ENCODE measurements around the gene SLC38A6. TPM values are rescaled to one million over a fixed set of nuclear protein-coding genes. Genes with fewer than 3 reads are reported as not detected.

SLC38A6 gene
- total and polyA plus RNA-seq, 3 experiments from 2014 or later: 4.1 to 7.4 (median 5.8) TPM

- H3K27me3 ChIP-seq (ENCODE audit: insufficient read depth, low read length, poor library complexity, severe bottlenecking): no peaks in the 10 kb centered on the region
- Mint-ChIP-seq H3K9me3 (no peaks in the 10 kb centered on the region), H3K27me3 (no peaks in the 10 kb centered on the region), H3K4me3 (no peak overlapping the region), H3K36me3 (peaks cover 0 to 16% (median 8%) of the 10 kb centered on the region in 3 donors), H3K4me1 (no peaks in the 10 kb centered on the region), H3K27ac (no peak overlapping the region)
- POLR2A ChIA-PET: no interaction called here
- CTCF ChIA-PET: no interaction called here
- H3K27ac ChIP-seq (ENCODE audit: low read depth, low read length): no peak overlapping the region
- H3K4me3 ChIP-seq (ENCODE audit: low read length): no peak overlapping the region
- no peaks in the 10 kb centered on the region for H3K9me3 ChIP-seq (ENCODE audit: low read length)
- H3K36me3 ChIP-seq (ENCODE audit: insufficient read depth, low read length): no peaks in the 10 kb centered on the region
- no peaks in the 10 kb centered on the region for H3K4me1 ChIP-seq (ENCODE audit: insufficient read depth, low read length)
- DNase-seq: no peak
Observed at GRCh38 chr14:60968671-60969070, 12.4 kb upstream of the SLC38A6 start.

- Mint-ChIP-seq H3K36me3 (peaks cover 0 to 22% (median 8%) of the 10 kb centered on the region in 3 donors), H3K4me1 (peaks cover 0 to 2% (median 1%) of the 10 kb centered on the region in 3 donors), H3K27me3 (no peaks in the 10 kb centered on the region), H3K9me3 (no peaks in the 10 kb centered on the region), H3K4me3 (no peak overlapping the region), H3K27ac (no peak overlapping the region)
- POLR2A ChIA-PET: no interaction called here
- H3K36me3 ChIP-seq (ENCODE audit: insufficient read depth, low read length): no peaks in the 10 kb centered on the region
- DNase-seq: no peak
- no peak overlapping the region for H3K4me3 ChIP-seq (ENCODE audit: low read length)
- CTCF ChIA-PET: no interaction called here
- H3K27ac ChIP-seq (ENCODE audit: low read depth, low read length): no peak overlapping the region
- no peaks in the 10 kb centered on the region for H3K9me3 ChIP-seq (ENCODE audit: low read length)
- no peaks in the 10 kb centered on the region for H3K27me3 ChIP-seq (ENCODE audit: insufficient read depth, low read length, poor library complexity, severe bottlenecking)
- H3K4me1 ChIP-seq (ENCODE audit: insufficient read depth, low read length): no peaks in the 10 kb centered on the region
Observed at GRCh38 chr14:60970146-60970545, 10.9 kb upstream of the SLC38A6 start.

GRCh38 chr14:60971271-60971670 is 9.8 kb upstream of the SLC38A6 start:
- no peak overlapping the region for H3K4me3 Mint-ChIP-seq
- DNase-seq: no peak
- no peaks in the 10 kb centered on the region for H3K4me1 ChIP-seq (ENCODE audit: insufficient read depth, low read length)
- peaks cover 0 to 25% (median 8%) of the 10 kb centered on the region in 3 donors for H3K36me3 Mint-ChIP-seq
- no peaks in the 10 kb centered on the region for H3K27me3 ChIP-seq (ENCODE audit: insufficient read depth, low read length, poor library complexity, severe bottlenecking)
- H3K4me1 Mint-ChIP-seq: peaks cover 2 to 13% (median 6%) of the 10 kb centered on the region in 3 donors
- H3K36me3 ChIP-seq (ENCODE audit: insufficient read depth, low read length): no peaks in the 10 kb centered on the region
- ChIA-PET POLR2A (no interaction called here), CTCF (interaction anchor here (0.6 kb wide), 1 partner anchor 307 kb away, joined by 3 read pairs; no protein-coding TSS in a partner anchor)
- H3K9me3 ChIP-seq (ENCODE audit: low read length): no peaks in the 10 kb centered on the region
- no peaks in the 10 kb centered on the region for H3K27me3 Mint-ChIP-seq
- H3K27ac ChIP-seq (ENCODE audit: low read depth, low read length): no peak overlapping the region
- H3K9me3 Mint-ChIP-seq: no peaks in the 10 kb centered on the region
- peak overlapping the region in 1 of 8 donors; percentile 33 for H3K27ac Mint-ChIP-seq
- no peak overlapping the region for H3K4me3 ChIP-seq (ENCODE audit: low read length)

GRCh38 chr14:60972295-60972694 is 8.8 kb upstream of the SLC38A6 start:
- ChIA-PET POLR2A (no interaction called here), CTCF (no interaction called here)

GRCh38 chr14:60973070-60973469 is 8.0 kb upstream of the SLC38A6 start:
- H3K36me3 ChIP-seq (ENCODE audit: insufficient read depth, low read length): no peaks in the 10 kb centered on the region
- Mint-ChIP-seq H3K9me3 (no peaks in the 10 kb centered on the region), H3K27me3 (no peaks in the 10 kb centered on the region), H3K4me3 (no peak overlapping the region), H3K36me3 (peaks cover 0 to 25% (median 12%) of the 10 kb centered on the region in 3 donors), H3K27ac (peak overlapping the region in 1 of 8 donors; percentile 27), H3K4me1 (peaks cover 2 to 25% (median 20%) of the 10 kb centered on the region in 3 donors)
- no peak overlapping the region for H3K27ac ChIP-seq (ENCODE audit: low read depth, low read length)
- ChIA-PET CTCF (no interaction called here), POLR2A (no interaction called here)
- no peak overlapping the region for H3K4me3 ChIP-seq (ENCODE audit: low read length)
- no peak for DNase-seq
- no peaks in the 10 kb centered on the region for H3K27me3 ChIP-seq (ENCODE audit: insufficient read depth, low read length, poor library complexity, severe bottlenecking)
- no peaks in the 10 kb centered on the region for H3K4me1 ChIP-seq (ENCODE audit: insufficient read depth, low read length)
- no peaks in the 10 kb centered on the region for H3K9me3 ChIP-seq (ENCODE audit: low read length)

More at GRCh38 chr14:60972295-60972694, 8.8 kb upstream of the SLC38A6 start:
- Mint-ChIP-seq H3K27ac (peak overlapping the region in 1 of 8 donors; percentile 33), H3K4me1 (peaks cover 2 to 19% (median 13%) of the 10 kb centered on the region in 3 donors), H3K9me3 (no peaks in the 10 kb centered on the region), H3K27me3 (no peaks in the 10 kb centered on the region), H3K36me3 (peaks cover 0 to 25% (median 12%) of the 10 kb centered on the region in 3 donors), H3K4me3 (no peak overlapping the region)
- Histone ChIP-seq H3K4me1 (ENCODE audit: insufficient read depth, low read length) (no peaks in the 10 kb centered on the region), H3K4me3 (ENCODE audit: low read length) (no peak overlapping the region), H3K36me3 (ENCODE audit: insufficient read depth, low read length) (no peaks in the 10 kb centered on the region), H3K27me3 (ENCODE audit: insufficient read depth, low read length, poor library complexity, severe bottlenecking) (no peaks in the 10 kb centered on the region), H3K27ac (ENCODE audit: low read depth, low read length) (no peak overlapping the region), H3K9me3 (ENCODE audit: low read length) (no peaks in the 10 kb centered on the region)
- no peak for DNase-seq

- Mint-ChIP-seq H3K9me3 (no peaks in the 10 kb centered on the region), H3K4me3 (no peak overlapping the region), H3K36me3 (peaks cover 0 to 25% (median 12%) of the 10 kb centered on the region in 3 donors), H3K4me1 (peaks cover 10 to 33% (median 30%) of the 10 kb centered on the region in 3 donors), H3K27me3 (no peaks in the 10 kb centered on the region), H3K27ac (peak overlapping the region in 1 of 8 donors; percentile 44)
- Histone ChIP-seq H3K4me1 (ENCODE audit: insufficient read depth, low read length) (no peaks in the 10 kb centered on the region), H3K27ac (ENCODE audit: low read depth, low read length) (no peak overlapping the region), H3K9me3 (ENCODE audit: low read length) (no peaks in the 10 kb centered on the region), H3K36me3 (ENCODE audit: insufficient read depth, low read length) (no peaks in the 10 kb centered on the region), H3K4me3 (ENCODE audit: low read length) (no peak overlapping the region), H3K27me3 (ENCODE audit: insufficient read depth, low read length, poor library complexity, severe bottlenecking) (no peaks in the 10 kb centered on the region)
- ChIA-PET POLR2A (no interaction called here), CTCF (no interaction called here)
- no peak for DNase-seq
Observed at GRCh38 chr14:60974090-60974651, 6.9 kb upstream of the SLC38A6 start.

- no peaks in the 10 kb centered on the region for H3K27me3 Mint-ChIP-seq
- Histone ChIP-seq H3K27me3 (ENCODE audit: insufficient read depth, low read length, poor library complexity, severe bottlenecking) (no peaks in the 10 kb centered on the region), H3K4me3 (ENCODE audit: low read length) (no peak overlapping the region), H3K27ac (ENCODE audit: low read depth, low read length) (no peak overlapping the region), H3K4me1 (ENCODE audit: insufficient read depth, low read length) (peaks cover 7% of the 10 kb centered on the region), H3K36me3 (ENCODE audit: insufficient read depth, low read length) (no peaks in the 10 kb centered on the region), H3K9me3 (ENCODE audit: low read length) (no peaks in the 10 kb centered on the region)
- H3K9me3 Mint-ChIP-seq: no peaks in the 10 kb centered on the region
- H3K4me3 Mint-ChIP-seq: no peak overlapping the region
- CTCF ChIA-PET: no interaction called here
- DNase-seq: no peak
- peaks cover 16 to 38% (median 35%) of the 10 kb centered on the region in 3 donors for H3K4me1 Mint-ChIP-seq
- POLR2A ChIA-PET: no interaction called here
- peaks cover 0 to 25% (median 12%) of the 10 kb centered on the region in 3 donors for H3K36me3 Mint-ChIP-seq
- peak overlapping the region in 4 of 8 donors; percentile 5 to 59 (median 30) for H3K27ac Mint-ChIP-seq
Observed at GRCh38 chr14:60975551-60975950, 5.5 kb upstream of the SLC38A6 start.

GRCh38 chr14:60977847-60978246 is 3.2 kb upstream of the SLC38A6 start:
- CTCF ChIA-PET: interaction anchor here (0.7 kb wide), 1 partner anchor 1725 kb away, joined by 3 read pairs; no protein-coding TSS in a partner anchor
- no peak for DNase-seq

More at GRCh38 chr14:60977847-60978246, 3.2 kb upstream of the SLC38A6 start:
- H3K4me1 Mint-ChIP-seq: peaks cover 17 to 38% (median 35%) of the 10 kb centered on the region in 3 donors
- H3K27me3 Mint-ChIP-seq: no peaks in the 10 kb centered on the region
- no peaks in the 10 kb centered on the region for H3K9me3 Mint-ChIP-seq
- H3K36me3 ChIP-seq (ENCODE audit: insufficient read depth, low read length): no peaks in the 10 kb centered on the region
- H3K36me3 Mint-ChIP-seq: peaks cover 0 to 14% (median 7%) of the 10 kb centered on the region in 3 donors
- H3K4me1 ChIP-seq (ENCODE audit: insufficient read depth, low read length): peaks cover 19% of the 10 kb centered on the region
- H3K4me3 ChIP-seq (ENCODE audit: low read length): no peak overlapping the region
- H3K27me3 ChIP-seq (ENCODE audit: insufficient read depth, low read length, poor library complexity, severe bottlenecking): no peaks in the 10 kb centered on the region
- H3K27ac ChIP-seq (ENCODE audit: low read depth, low read length): no peak overlapping the region
- peak overlapping the region in 1 of 8 donors; percentile 37 for H3K27ac Mint-ChIP-seq
- no peaks in the 10 kb centered on the region for H3K9me3 ChIP-seq (ENCODE audit: low read length)
- POLR2A ChIA-PET: no interaction called here
- H3K4me3 Mint-ChIP-seq: no peak overlapping the region
